ENCODE data around the gene APBA3. TPM values are rescaled to one million over a fixed set of nuclear protein-coding genes. Genes with fewer than 3 reads are reported as not detected.

Gene APBA3
- total and polyA plus RNA-seq, 2 donors = 23.7 to 26.1 TPM

- no peaks in the 10 kb centered on the region for H3K4me1 ChIP-seq (ENCODE audit: control insufficient read depth in 2 of 2, insufficient read depth in 2 of 2, low read length in 2 of 2)
- WGBS = 97% methylated on average over 2 of the region's 2 CpGs
- H3K27me3 ChIP-seq (ENCODE audit: control insufficient read depth in 2 of 2, insufficient read depth in 1 of 2, low read length in 1 of 2) = no peaks in the 10 kb centered on the region
- no peaks in the 10 kb centered on the region for H3K9me3 ChIP-seq (ENCODE audit: control insufficient read depth in 2 of 2, insufficient read depth in 1 of 2, low read length in 1 of 2)
- no peak overlapping the region for H3K27ac ChIP-seq (ENCODE audit: low read depth in 1 of 2, low read length in 1 of 2)
- no peak overlapping the region for H3K4me3 ChIP-seq (ENCODE audit: low read length in 2 of 2)
- no peaks in the 10 kb centered on the region for H3K36me3 ChIP-seq (ENCODE audit: control insufficient read depth in 2 of 2, insufficient read depth in 2 of 2, low read length in 1 of 2)
- no peak for DNase-seq (ENCODE audit: low read depth in 6 of 9, low spot score in 9 of 9)
Observed at GRCh38 chr19:3743486-3743885, 18.0 kb downstream of the APBA3 start.

- 98% methylated on average over 24 of the region's 24 CpGs for WGBS
- no peaks in the 10 kb centered on the region for H3K36me3 ChIP-seq (ENCODE audit: control insufficient read depth in 2 of 2, insufficient read depth in 2 of 2, low read length in 1 of 2)
- H3K27me3 ChIP-seq (ENCODE audit: control insufficient read depth in 2 of 2, insufficient read depth in 1 of 2, low read length in 1 of 2) = no peaks in the 10 kb centered on the region
Observed at GRCh38 chr19:3740431-3740830, 21.1 kb downstream of the APBA3 start.

GRCh38 chr19:3738477-3739220, 22.8 kb downstream of the APBA3 start:
- Histone ChIP-seq H3K4me3 (ENCODE audit: low read length in 2 of 2) (no peak overlapping the region), H3K4me1 (ENCODE audit: control insufficient read depth in 2 of 2, insufficient read depth in 2 of 2, low read length in 2 of 2) (no peaks in the 10 kb centered on the region), H3K36me3 (ENCODE audit: control insufficient read depth in 2 of 2, insufficient read depth in 2 of 2, low read length in 1 of 2) (no peaks in the 10 kb centered on the region), H3K27ac (ENCODE audit: low read depth in 1 of 2, low read length in 1 of 2) (no peak overlapping the region), H3K27me3 (ENCODE audit: control insufficient read depth in 2 of 2, insufficient read depth in 1 of 2, low read length in 1 of 2) (no peaks in the 10 kb centered on the region), H3K9me3 (ENCODE audit: control insufficient read depth in 2 of 2, insufficient read depth in 1 of 2, low read length in 1 of 2) (no peaks in the 10 kb centered on the region)
- DNase-seq (ENCODE audit: low read depth in 6 of 9, low spot score in 9 of 9) = no peak
- 96% methylated on average over 32 of the region's 32 CpGs for WGBS

More at GRCh38 chr19:3740431-3740830, 21.1 kb downstream of the APBA3 start:
- H3K27ac ChIP-seq (ENCODE audit: low read depth in 1 of 2, low read length in 1 of 2) = no peak overlapping the region
- H3K4me1 ChIP-seq (ENCODE audit: control insufficient read depth in 2 of 2, insufficient read depth in 2 of 2, low read length in 2 of 2) = no peaks in the 10 kb centered on the region
- H3K4me3 ChIP-seq (ENCODE audit: low read length in 2 of 2) = no peak overlapping the region
- H3K9me3 ChIP-seq (ENCODE audit: control insufficient read depth in 2 of 2, insufficient read depth in 1 of 2, low read length in 1 of 2) = no peaks in the 10 kb centered on the region
- no peak for DNase-seq (ENCODE audit: low read depth in 6 of 9, low spot score in 9 of 9)

GRCh38 chr19:3737487-3738205, 23.8 kb downstream of the APBA3 start:
- WGBS = 95% methylated on average over 10 of the region's 10 CpGs

GRCh38 chr19:3736106-3736724, 25.3 kb downstream of the APBA3 start:
- Histone ChIP-seq H3K4me1 (ENCODE audit: control insufficient read depth in 2 of 2, insufficient read depth in 2 of 2, low read length in 2 of 2) (no peaks in the 10 kb centered on the region), H3K27me3 (ENCODE audit: control insufficient read depth in 2 of 2, insufficient read depth in 1 of 2, low read length in 1 of 2) (no peaks in the 10 kb centered on the region), H3K36me3 (ENCODE audit: control insufficient read depth in 2 of 2, insufficient read depth in 2 of 2, low read length in 1 of 2) (no peaks in the 10 kb centered on the region), H3K9me3 (ENCODE audit: control insufficient read depth in 2 of 2, insufficient read depth in 1 of 2, low read length in 1 of 2) (no peaks in the 10 kb centered on the region), H3K4me3 (ENCODE audit: low read length in 2 of 2) (no peak overlapping the region), H3K27ac (ENCODE audit: low read depth in 1 of 2, low read length in 1 of 2) (no peak overlapping the region)
- DNase-seq (ENCODE audit: low read depth in 6 of 9, low spot score in 9 of 9) = no peak
- WGBS = 93% methylated on average over 21 of the region's 21 CpGs

More at GRCh38 chr19:3737487-3738205, 23.8 kb downstream of the APBA3 start:
- H3K27me3 ChIP-seq (ENCODE audit: control insufficient read depth in 2 of 2, insufficient read depth in 1 of 2, low read length in 1 of 2) = no peaks in the 10 kb centered on the region
- H3K36me3 ChIP-seq (ENCODE audit: control insufficient read depth in 2 of 2, insufficient read depth in 2 of 2, low read length in 1 of 2) = no peaks in the 10 kb centered on the region
- H3K4me1 ChIP-seq (ENCODE audit: control insufficient read depth in 2 of 2, insufficient read depth in 2 of 2, low read length in 2 of 2) = no peaks in the 10 kb centered on the region
- H3K4me3 ChIP-seq (ENCODE audit: low read length in 2 of 2) = no peak overlapping the region
- no peaks in the 10 kb centered on the region for H3K9me3 ChIP-seq (ENCODE audit: control insufficient read depth in 2 of 2, insufficient read depth in 1 of 2, low read length in 1 of 2)
- no peak overlapping the region for H3K27ac ChIP-seq (ENCODE audit: low read depth in 1 of 2, low read length in 1 of 2)
- DNase-seq (ENCODE audit: low read depth in 6 of 9, low spot score in 9 of 9) = no peak

GRCh38 chr19:3734310-3734600, 27.2 kb downstream of the APBA3 start:
- 96% methylated on average over 14 of the region's 14 CpGs for WGBS
- DNase-seq (ENCODE audit: low read depth in 6 of 9, low spot score in 9 of 9) = no peak
- H3K27me3 ChIP-seq (ENCODE audit: control insufficient read depth in 2 of 2, insufficient read depth in 1 of 2, low read length in 1 of 2) = no peaks in the 10 kb centered on the region
- no peak overlapping the region for H3K4me3 ChIP-seq (ENCODE audit: low read length in 2 of 2)
- no peaks in the 10 kb centered on the region for H3K36me3 ChIP-seq (ENCODE audit: control insufficient read depth in 2 of 2, insufficient read depth in 2 of 2, low read length in 1 of 2)
- no peaks in the 10 kb centered on the region for H3K4me1 ChIP-seq (ENCODE audit: control insufficient read depth in 2 of 2, insufficient read depth in 2 of 2, low read length in 2 of 2)
- no peak overlapping the region for H3K27ac ChIP-seq (ENCODE audit: low read depth in 1 of 2, low read length in 1 of 2)
- H3K9me3 ChIP-seq (ENCODE audit: control insufficient read depth in 2 of 2, insufficient read depth in 1 of 2, low read length in 1 of 2) = no peaks in the 10 kb centered on the region

- H3K27me3 ChIP-seq (ENCODE audit: control insufficient read depth in 2 of 2, insufficient read depth in 1 of 2, low read length in 1 of 2) = no peaks in the 10 kb centered on the region
- no peak for DNase-seq (ENCODE audit: low read depth in 6 of 9, low spot score in 9 of 9)
- no peaks in the 10 kb centered on the region for H3K36me3 ChIP-seq (ENCODE audit: control insufficient read depth in 2 of 2, insufficient read depth in 2 of 2, low read length in 1 of 2)
- H3K4me3 ChIP-seq (ENCODE audit: low read length in 2 of 2) = no peak overlapping the region
- no peak overlapping the region for H3K27ac ChIP-seq (ENCODE audit: low read depth in 1 of 2, low read length in 1 of 2)
- 86% methylated on average over 20 of the region's 20 CpGs for WGBS
- no peaks in the 10 kb centered on the region for H3K4me1 ChIP-seq (ENCODE audit: control insufficient read depth in 2 of 2, insufficient read depth in 2 of 2, low read length in 2 of 2)
- H3K9me3 ChIP-seq (ENCODE audit: control insufficient read depth in 2 of 2, insufficient read depth in 1 of 2, low read length in 1 of 2) = no peaks in the 10 kb centered on the region
Observed at GRCh38 chr19:3733549-3734309, 27.8 kb downstream of the APBA3 start.

- 95% methylated on average over 1 of the region's 1 CpG for WGBS
- DNase-seq (ENCODE audit: low read depth in 6 of 9, low spot score in 9 of 9) = no peak
- H3K4me3 ChIP-seq (ENCODE audit: low read length in 2 of 2) = no peak overlapping the region
- H3K9me3 ChIP-seq (ENCODE audit: control insufficient read depth in 2 of 2, insufficient read depth in 1 of 2, low read length in 1 of 2) = no peaks in the 10 kb centered on the region
- H3K36me3 ChIP-seq (ENCODE audit: control insufficient read depth in 2 of 2, insufficient read depth in 2 of 2, low read length in 1 of 2) = no peaks in the 10 kb centered on the region
- H3K27ac ChIP-seq (ENCODE audit: low read depth in 1 of 2, low read length in 1 of 2) = no peak overlapping the region
- no peaks in the 10 kb centered on the region for H3K4me1 ChIP-seq (ENCODE audit: control insufficient read depth in 2 of 2, insufficient read depth in 2 of 2, low read length in 2 of 2)
- no peaks in the 10 kb centered on the region for H3K27me3 ChIP-seq (ENCODE audit: control insufficient read depth in 2 of 2, insufficient read depth in 1 of 2, low read length in 1 of 2)
Observed at GRCh38 chr19:3732108-3732507, 29.4 kb downstream of the APBA3 start.
